HepG2 (cell line): ENCODE results near the gene TNNT1. TPM values are rescaled to one million over a fixed set of nuclear protein-coding genes. Genes with fewer than 3 reads are reported as not detected.

ENCODE experiments used
- ATAC-seq: fragments of 200-7000 bp; cut with Tn5 transposase; 3 replicates; pipeline ENCODE4 v1.9.1; 2020; ENCODE audit warnings: mild to moderate bottlenecking, moderate library complexity
- BruUV-seq: library from RNA; stranded (reverse); fragments of 400-500 nt; replicated peaks from 2 replicates; lab custom pipeline; 2021; lab: Mats Ljungman, UMichigan
- CTCF ChIA-PET: fragments of 300-600 bp; formaldehyde crosslinking; extraction: SDS; loops from one replicate; lab custom pipeline; 2021; ENCODE audit warnings: low total read pairs, inconsistent platforms, low intra/inter-chr PET ratio; lab: Yijun Ruan, JAX
- POLR2A ChIA-PET: fragments of 350-600 bp; sonication (Branson Sonifier 250); formaldehyde crosslinking; loops from one replicate; lab custom pipeline; 2020; ENCODE audit warnings: antibody characterized with exemption, inconsistent platforms; lab: Yijun Ruan, JAX
- DNase-seq: peaks from one replicate; pipeline ENCODE4 v3.0.0-alpha.2; 2015; ENCODE audit warnings: low spot score
- FAIRE-seq: peaks from 3 replicates; lab custom pipeline; 2011; peaks lifted over from hg19 to GRCh38; lab: Jason Lieb, UNC
- H2AFZ ChIP-seq: one replicate; pipeline ENCODE4 v1.6.1; 2011; ENCODE audit warnings: low read length, inconsistent platforms
- H3K27ac ChIP-seq: fragments of 300-600 bp; 3 replicates; pipeline ENCODE4 v1.8.0; 2011; ENCODE audit warnings: mixed run types, mild to moderate bottlenecking, mixed read lengths, low read length, inconsistent platforms; ENCODE audit not compliant: insufficient read depth; ENCODE audit errors: extremely low read length
- H3K27me3 ChIP-seq, 2 experiments: fragments of 200-600 bp in 1 of 2; 2 replicates in 1 of 2; 3 replicates in 1 of 2; pipeline versions ENCODE4 v1.6.0 to v1.8.0; 2011; ENCODE audit warnings: low read length in 2 of 2, mild to moderate bottlenecking in 2 of 2, moderate library complexity in 2 of 2, inconsistent platforms in 1 of 2; ENCODE audit not compliant: insufficient read depth in 2 of 2, control insufficient read depth in 1 of 2
- H3K36me3 ChIP-seq, 2 experiments: fragments of 200-600 bp in 1 of 2; replicated peaks in 1 of 2; 2 replicates in 1 of 2; 3 replicates in 1 of 2; pipeline versions ENCODE4 v1.5.1 to v1.8.0; 2011; ENCODE audit warnings: low read length in 2 of 2, inconsistent platforms in 1 of 2; ENCODE audit not compliant: insufficient read depth in 2 of 2, control insufficient read depth in 1 of 2
- H3K4me1 ChIP-seq: 2 replicates; pipeline ENCODE4 v1.5.1; 2012; ENCODE audit warnings: low read length, inconsistent platforms; ENCODE audit not compliant: insufficient read depth
- H3K4me2 ChIP-seq: 2 replicates; pipeline ENCODE4 v1.6.0; 2011; ENCODE audit warnings: low read depth, low read length, inconsistent platforms
- H3K4me3 ChIP-seq, 3 experiments: fragments of 200-600 bp in 1 of 3; sonication (generic), shearing (Covaris generic) in 1 of 3; replicated peaks in 1 of 3; 2 replicates each; pipeline ENCODE4 v1.5.1; 2011 to 2016; ENCODE audit warnings: low read length in 3 of 3, inconsistent platforms in 2 of 3, low read depth in 2 of 3, mild to moderate bottlenecking in 2 of 3, control low read depth in 1 of 3, mixed read lengths in 1 of 3; ENCODE audit not compliant: insufficient read depth in 1 of 3
- H3K79me2 ChIP-seq: one replicate; pipeline ENCODE4 v1.6.1; 2011; ENCODE audit warnings: low read length, inconsistent platforms; ENCODE audit not compliant: insufficient read depth
- H3K9ac ChIP-seq: 2 replicates; pipeline ENCODE4 v1.6.0; 2011; ENCODE audit warnings: mild to moderate bottlenecking, low read depth, low read length, inconsistent platforms; ENCODE audit not compliant: insufficient read depth
- H3K9me3 ChIP-seq: 2 replicates; pipeline ENCODE4 v1.5.1; 2012; ENCODE audit warnings: mild to moderate bottlenecking, low read length
- H4K20me1 ChIP-seq: 2 replicates; pipeline ENCODE4 v1.6.0; 2011; ENCODE audit warnings: inconsistent platforms, mild to moderate bottlenecking, low read length, moderate library complexity; ENCODE audit not compliant: insufficient read depth
- FOSL1 ChIP-seq: sonication (generic); formaldehyde crosslinking; IDR thresholded peaks from 2 replicates; pipeline ENCODE4 v1.9.0; 2021; ENCODE audit warnings: missing genetic modification reagents, borderline replicate concordance
- MTERF4 ChIP-seq: sonication (generic); formaldehyde crosslinking; IDR thresholded peaks from 2 replicates; pipeline ENCODE4 v1.8.0; 2023; ENCODE audit warnings: mild to moderate bottlenecking, missing genetic modification reagents
- NFRKB ChIP-seq: fragments of 450-650 bp; IDR thresholded peaks from 2 replicates; pipeline ENCODE4 v1.6.1; 2017
- SNAPC5 ChIP-seq: sonication (generic); formaldehyde crosslinking; IDR thresholded peaks from 2 replicates; pipeline ENCODE4 v1.8.1; 2023; ENCODE audit warnings: mild to moderate bottlenecking, missing genetic modification reagents, borderline replicate concordance
- ZFX ChIP-seq: sonication (generic); formaldehyde crosslinking; IDR thresholded peaks from 2 replicates; pipeline ENCODE4 v1.4.0; 2020; ENCODE audit warnings: mild to moderate bottlenecking, low read depth, missing genetic modification reagents, moderate library complexity
- ZNF30 ChIP-seq: sonication (generic); formaldehyde crosslinking; IDR thresholded peaks from 2 replicates; pipeline ENCODE4 v1.5.0; 2020; ENCODE audit warnings: mild to moderate bottlenecking, missing genetic modification reagents
- ZNF556 ChIP-seq: sonication (generic); formaldehyde crosslinking; IDR thresholded peaks from 2 replicates; pipeline ENCODE4 v1.4.0; 2020; ENCODE audit warnings: mild to moderate bottlenecking, missing genetic modification reagents, borderline replicate concordance
- ZNF660 ChIP-seq: sonication (generic); formaldehyde crosslinking; IDR thresholded peaks from 2 replicates; pipeline ENCODE4 v1.5.1; 2020; ENCODE audit warnings: mild to moderate bottlenecking, low read depth, missing genetic modification reagents, borderline replicate concordance
- ZNF687 ChIP-seq: sonication (generic); formaldehyde crosslinking; IDR thresholded peaks from 2 replicates; pipeline ENCODE4 v1.5.1; 2020; ENCODE audit warnings: mild to moderate bottlenecking, missing genetic modification reagents, moderate library complexity
- WGBS: methylation state at CpG from one replicate; pipeline ENCODE4 v1.1.6; 2017; ENCODE audit warnings: low lambda C conversion rate; 5-methylcytosine and 5-hydroxymethylcytosine counted together
- in situ Hi-C: cut with HindIII; loops from 2 replicates; pipeline ENCODE4 v1.10.0; 2017; ENCODE audit warnings: low pct_unique_long_range_greater_than_20kb; ENCODE audit not compliant: extremely low pct_ligation_motif_present
- intact Hi-C: fragments of 100-400 bp; cut with micrococcal nuclease; formaldehyde crosslinking; loops from one replicate; pipeline ENCODE4 v1.10.0; 2022; ENCODE audit not compliant: unreplicated experiment
- polyA plus RNA-seq, 8 experiments: library from polyadenylated mRNA; depleted of rRNA in 3 of 8; stranded (reverse) in 7 of 8; unstranded in 1 of 8; fragments of >200 nt; fragmentation: Illumina TruSeq in 4 of 8; extraction: Trizol in 4 of 8; gene quantifications; 2 replicates each; pipeline versions ENCODE4 v1.2.1 to v1.2.3, GENCODE V29; 2011 to 2016; ENCODE audit warnings: low read depth in 4 of 8, missing spikeins in 1 of 8, mixed read lengths in 1 of 8; ENCODE audit not compliant: insufficient read depth in 1 of 8
- total RNA-seq, 5 experiments: library from RNA; depleted of rRNA; stranded (reverse); fragments of >200 nt; fragmentation: Illumina TruSeq; extraction: Trizol; gene quantifications; 2 replicates each; pipeline ENCODE4 v1.2.3, GENCODE V29; 2016; ENCODE audit warnings: low read depth in 1 of 5
- TF ChIP-seq, protein P1 (sequence below): sonication (generic); formaldehyde crosslinking; IDR thresholded peaks from 2 replicates; pipeline ENCODE4 v1.8.1; 2023; ENCODE audit warnings: missing genetic modification reagents, mild to moderate bottlenecking, borderline replicate concordance

The TNNT1 gene
- total and polyA plus RNA-seq, 2 of the 13 experiments (the other 11 are each of a cell fraction or from before 2014, with no cell fraction given) = 1.3 to 2.4 TPM

DNA sequence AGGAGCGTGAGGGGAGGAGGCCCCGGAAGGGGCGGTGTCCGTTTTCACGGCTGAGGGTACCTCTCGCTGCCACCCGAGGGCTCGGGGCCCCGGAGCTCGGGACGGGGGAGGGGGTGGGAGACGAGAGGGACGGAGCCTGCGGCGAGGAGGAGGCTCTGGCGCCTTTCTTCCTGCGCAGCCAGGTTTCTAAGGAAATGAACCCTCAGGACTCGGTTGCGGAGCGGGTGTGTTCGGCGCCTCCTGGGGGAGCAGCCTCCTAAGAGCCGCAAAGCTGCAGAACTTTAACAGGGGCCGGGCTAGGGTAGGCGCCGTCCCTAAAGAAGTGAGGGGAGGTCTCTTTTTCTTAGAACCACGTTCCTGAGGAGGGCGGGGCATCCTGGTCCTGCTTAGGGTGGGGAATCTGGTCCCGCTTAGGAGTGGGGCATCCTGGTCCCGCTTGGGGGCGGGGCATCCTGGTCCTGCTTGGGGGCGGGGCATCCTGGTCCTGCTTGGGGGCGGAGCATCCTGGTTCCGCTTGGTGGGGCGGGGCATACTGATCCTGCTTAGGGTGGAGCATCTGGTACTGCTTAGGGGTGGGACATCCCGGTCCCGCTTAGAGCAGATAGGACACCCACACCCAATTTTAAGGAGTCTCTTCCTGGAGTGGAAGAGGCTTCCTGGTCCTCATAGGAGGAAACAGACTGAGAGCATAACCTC is 24.9 kb upstream of the TNNT1 start (continued):
- peak; percentile 65 for TF ChIP-seq ZNF687 (CRISPR knock-in tag)

- ATAC-seq = peak; percentile 32
- 2% methylated on average over 14 of the region's 32 CpGs for WGBS
- Histone ChIP-seq H3K27ac (no peak overlapping the region), H3K9ac (peak overlapping the region; percentile 10; the same call in 1 of the 2 replicates), H3K4me3 (peak overlapping the region; percentile 51 to 77 (median 64)), H3K4me1 (peaks cover 20% of the 10 kb centered on the region), H3K36me3 (no peaks in the 10 kb centered on the region), H3K4me2 (peak overlapping the region; percentile 94), H2AFZ (no peak overlapping the region), H3K79me2 (no peaks in the 10 kb centered on the region), H3K27me3 (peaks cover 3 to 45% of the 10 kb centered on the region in 2 experiments), H4K20me1 (no peaks in the 10 kb centered on the region), H3K9me3 (no peaks in the 10 kb centered on the region)
- no peak for DNase-seq
- CTCF ChIA-PET = no interaction called here
- intact Hi-C loops = no loop called here
- no peak for FAIRE-seq
- POLR2A ChIA-PET = interaction anchor here (0.9 to 1.7 kb wide), 3 partner anchors 33 to 234 kb away, joined by 3 to 7 read pairs (median 3); partner anchors contain the start of genes PTPRH and UBE2S
- in situ Hi-C loops = no loop called here
- no TSS peak for BruUV-seq
- TF ChIP-seq FOSL1 (CRISPR knock-in tag) (no peak), ZNF556 (CRISPR knock-in tag) (0 out of 2 replicates have a peak, but pooled peaks have one; percentile 4), MTERF4 (CRISPR knock-in tag) (no peak), ZFX (CRISPR knock-in tag) (peak; percentile 19; the same call in 1 of the 2 replicates), SNAPC5 (CRISPR knock-in tag) (no peak), ZNF30 (no peak), NFRKB (no peak), ZNF660 (CRISPR knock-in tag) (no peak)
- TF ChIP-seq, protein P1, sequence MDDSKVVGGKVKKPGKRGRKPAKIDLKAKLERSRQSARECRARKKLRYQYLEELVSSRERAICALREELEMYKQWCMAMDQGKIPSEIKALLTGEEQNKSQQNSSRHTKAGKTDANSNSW (CRISPR knock-in tag) = no peak
Measured at GRCh38 chr19:55173186-55173713, 24.2 kb upstream of the TNNT1 start.
